Measurements from ENCODE around the gene MBTD1. TPM values are rescaled to one million over a fixed set of nuclear protein-coding genes. Genes with fewer than 3 reads are reported as not detected.

MBTD1 gene
- total and polyA plus RNA-seq, 2 experiments from 2014 or later = 19.1 to 63.9 TPM

DNA sequence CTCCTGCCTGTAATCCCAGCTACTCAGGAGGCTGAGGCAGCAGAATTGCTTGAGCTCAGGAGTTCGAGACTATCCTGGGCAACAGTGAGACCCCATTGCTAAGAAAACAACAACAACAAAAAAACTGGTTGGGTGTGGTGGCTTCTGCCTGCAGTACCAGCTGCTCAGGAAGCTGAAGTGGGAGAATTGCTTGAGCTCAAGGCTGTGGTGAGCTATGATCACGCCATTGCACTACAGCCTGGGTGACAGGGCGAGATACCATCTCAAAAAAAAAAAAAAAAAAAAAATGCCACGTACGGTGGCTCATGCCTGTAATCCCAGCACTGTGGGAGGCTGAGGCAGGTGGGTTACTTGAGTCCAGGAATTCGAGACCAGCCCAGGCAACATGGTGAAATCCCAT is 59.6 kb downstream of the MBTD1 start (continued):
- TF ChIP-seq, protein P1, sequence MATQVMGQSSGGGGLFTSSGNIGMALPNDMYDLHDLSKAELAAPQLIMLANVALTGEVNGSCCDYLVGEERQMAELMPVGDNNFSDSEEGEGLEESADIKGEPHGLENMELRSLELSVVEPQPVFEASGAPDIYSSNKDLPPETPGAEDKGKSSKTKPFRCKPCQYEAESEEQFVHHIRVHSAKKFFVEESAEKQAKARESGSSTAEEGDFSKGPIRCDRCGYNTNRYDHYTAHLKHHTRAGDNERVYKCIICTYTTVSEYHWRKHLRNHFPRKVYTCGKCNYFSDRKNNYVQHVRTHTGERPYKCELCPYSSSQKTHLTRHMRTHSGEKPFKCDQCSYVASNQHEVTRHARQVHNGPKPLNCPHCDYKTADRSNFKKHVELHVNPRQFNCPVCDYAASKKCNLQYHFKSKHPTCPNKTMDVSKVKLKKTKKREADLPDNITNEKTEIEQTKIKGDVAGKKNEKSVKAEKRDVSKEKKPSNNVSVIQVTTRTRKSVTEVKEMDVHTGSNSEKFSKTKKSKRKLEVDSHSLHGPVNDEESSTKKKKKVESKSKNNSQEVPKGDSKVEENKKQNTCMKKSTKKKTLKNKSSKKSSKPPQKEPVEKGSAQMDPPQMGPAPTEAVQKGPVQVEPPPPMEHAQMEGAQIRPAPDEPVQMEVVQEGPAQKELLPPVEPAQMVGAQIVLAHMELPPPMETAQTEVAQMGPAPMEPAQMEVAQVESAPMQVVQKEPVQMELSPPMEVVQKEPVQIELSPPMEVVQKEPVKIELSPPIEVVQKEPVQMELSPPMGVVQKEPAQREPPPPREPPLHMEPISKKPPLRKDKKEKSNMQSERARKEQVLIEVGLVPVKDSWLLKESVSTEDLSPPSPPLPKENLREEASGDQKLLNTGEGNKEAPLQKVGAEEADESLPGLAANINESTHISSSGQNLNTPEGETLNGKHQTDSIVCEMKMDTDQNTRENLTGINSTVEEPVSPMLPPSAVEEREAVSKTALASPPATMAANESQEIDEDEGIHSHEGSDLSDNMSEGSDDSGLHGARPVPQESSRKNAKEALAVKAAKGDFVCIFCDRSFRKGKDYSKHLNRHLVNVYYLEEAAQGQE (IDR thresholded peaks at IDR 0.05; ENCODE audit: unreplicated experiment) = no peak

DNA sequence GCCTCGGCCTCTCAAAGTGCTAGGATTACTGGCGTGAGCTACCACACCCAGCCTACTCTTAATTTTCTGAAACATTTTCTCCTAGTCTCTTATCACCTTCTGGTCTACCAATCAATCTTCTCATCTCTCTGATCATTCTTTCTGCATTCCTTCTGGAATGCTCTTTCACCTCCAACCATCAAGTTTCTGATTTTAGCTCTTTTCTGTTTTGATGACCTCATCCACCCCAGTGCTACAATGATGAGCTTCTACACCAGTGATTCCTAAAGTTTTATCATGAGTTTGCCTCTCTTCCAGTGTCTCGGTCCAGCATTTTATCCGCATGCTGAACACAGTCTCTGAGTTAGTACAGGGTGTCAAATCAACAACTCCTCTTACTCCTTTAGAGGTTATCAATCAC is 62.1 kb downstream of the MBTD1 start:
- H3K4me3 Mint-ChIP-seq = no peak overlapping the region
- Histone ChIP-seq H2AFZ (no peak overlapping the region), H3K27ac (ENCODE audit: low read depth) (no peak overlapping the region), H3K4me2 (no peak overlapping the region), H3K9me2 (ENCODE audit: insufficient read depth) (no peaks in the 10 kb centered on the region), H3F3A (replicated peaks; ENCODE audit: low read depth) (no peaks in the 10 kb centered on the region), H3K4me3 (no peak overlapping the region), H3K79me2 (replicated peaks; ENCODE audit: insufficient read depth) (no peaks in the 10 kb centered on the region), H3K4me1 (ENCODE audit: insufficient read depth) (no peaks in the 10 kb centered on the region), H4K20me1 (replicated peaks; ENCODE audit: insufficient read depth) (peaks cover 8% of the 10 kb centered on the region), H3K36me3 (ENCODE audit: insufficient read depth) (peaks cover 65% of the 10 kb centered on the region), H3K27me3 (ENCODE audit: insufficient read depth) (no peaks in the 10 kb centered on the region)
- H3K9me3 Mint-ChIP-seq = no peaks in the 10 kb centered on the region
- H3K27me3 Mint-ChIP-seq (ENCODE audit: insufficient read depth, low read depth, poor library complexity) = peaks cover 7% of the 10 kb centered on the region
- ATAC-seq (no peak), DNase-seq (ENCODE audit: low spot score) (no peak)
- H3K27ac Mint-ChIP-seq = no peak overlapping the region
- H3K4me1 Mint-ChIP-seq = no peaks in the 10 kb centered on the region
- H3K36me3 Mint-ChIP-seq (ENCODE audit: low read depth) = peaks cover 76% of the 10 kb centered on the region
- TF ChIP-seq, protein P1 (IDR thresholded peaks at IDR 0.05; ENCODE audit: unreplicated experiment) = no peak
- no peak for TF ChIP-seq CREB1 (CRISPR knock-in tag; IDR thresholded peaks at IDR 0.05; ENCODE audit: low read depth)
- TF ChIP-seq NANOG (IDR thresholded peaks at IDR 0.05; ENCODE audit: borderline replicate concordance) = no peak
- no peak for TF ChIP-seq ZNF462 (CRISPR knock-in tag; IDR thresholded peaks at IDR 0.05)
- TF ChIP-seq, protein P2, sequence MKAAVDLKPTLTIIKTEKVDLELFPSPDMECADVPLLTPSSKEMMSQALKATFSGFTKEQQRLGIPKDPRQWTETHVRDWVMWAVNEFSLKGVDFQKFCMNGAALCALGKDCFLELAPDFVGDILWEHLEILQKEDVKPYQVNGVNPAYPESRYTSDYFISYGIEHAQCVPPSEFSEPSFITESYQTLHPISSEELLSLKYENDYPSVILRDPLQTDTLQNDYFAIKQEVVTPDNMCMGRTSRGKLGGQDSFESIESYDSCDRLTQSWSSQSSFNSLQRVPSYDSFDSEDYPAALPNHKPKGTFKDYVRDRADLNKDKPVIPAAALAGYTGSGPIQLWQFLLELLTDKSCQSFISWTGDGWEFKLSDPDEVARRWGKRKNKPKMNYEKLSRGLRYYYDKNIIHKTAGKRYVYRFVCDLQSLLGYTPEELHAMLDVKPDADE (IDR thresholded peaks at IDR 0.05) = no peak
- TF ChIP-seq CTCF (conservative IDR thresholded peaks at IDR 0.05; ENCODE audit: low read depth in 2 of 2) = no peak
- no peak for TF ChIP-seq EZH2phosphoT487 (IDR thresholded peaks at IDR 0.05; ENCODE audit: unreplicated experiment)
- no peak for TF ChIP-seq STAT1 (IDR thresholded peaks at IDR 0.05; ENCODE audit: unreplicated experiment)
- no peak for TF ChIP-seq ZNF114 (CRISPR knock-in tag; IDR thresholded peaks at IDR 0.05)
